Mesothelial cell of epicardium (in vitro differentiated cells): ENCODE measurements around the gene CCL14. TPM values are rescaled to one million over a fixed set of nuclear protein-coding genes. Genes with fewer than 3 reads are reported as not detected.

Source experiments
- DNase-seq, 2 experiments: peaks; one replicate each; pipeline ENCODE4 v3.0.0; 2021; ENCODE audit warnings: low spot score in 2 of 2; ENCODE audit not compliant: unreplicated experiment in 2 of 2
- H3K27ac Mint-ChIP-seq: 2 replicates; pipeline ENCODE4 v1.8.0; 2021; ENCODE audit warnings: mixed read lengths
- H3K27me3 Mint-ChIP-seq: 2 replicates; pipeline ENCODE4 v1.8.0; 2021; ENCODE audit warnings: low read depth, mixed read lengths
- H3K36me3 Mint-ChIP-seq: 2 replicates; pipeline ENCODE4 v1.8.0; 2021; ENCODE audit warnings: mixed read lengths
- H3K4me1 Mint-ChIP-seq: 2 replicates; pipeline ENCODE4 v1.8.0; 2021; ENCODE audit warnings: mixed read lengths
- H3K4me3 Mint-ChIP-seq: 2 replicates; pipeline ENCODE4 v1.8.0; 2021; ENCODE audit warnings: mild to moderate bottlenecking, moderate library complexity, mixed read lengths
- H3K9me3 Mint-ChIP-seq: 2 replicates; pipeline ENCODE4 v1.8.0; 2021; ENCODE audit warnings: mixed read lengths
- CTCF ChIP-seq: fragments of 200-600 bp; sonication (generic); IDR thresholded peaks from one replicate; pipeline ENCODE4 v1.5.0; 2021; ENCODE audit warnings: antibody characterized with exemption; ENCODE audit not compliant: unreplicated experiment
- total RNA-seq: library from RNA; stranded (reverse); gene quantifications from 3 replicates; pipeline ENCODE4 v1.2.1, GENCODE V29; 2021

Gene CCL14
- total RNA-seq, 1 donor from 2014 or later: not detected

GRCh38 chr17:35953720-35954119 is 32.8 kb downstream of the CCL14 start:
- DNase-seq: no peak
- H3K9me3 Mint-ChIP-seq: no peaks in the 10 kb centered on the region

GRCh38 chr17:35949401-35949800 is 37.1 kb downstream of the CCL14 start:
- Mint-ChIP-seq H3K4me3 (no peak overlapping the region), H3K27me3 (peaks cover 13% of the 10 kb centered on the region), H3K9me3 (no peaks in the 10 kb centered on the region), H3K4me1 (no peaks in the 10 kb centered on the region), H3K36me3 (no peaks in the 10 kb centered on the region), H3K27ac (no peak overlapping the region)
- DNase-seq: no peak
- TF ChIP-seq CTCF: no peak

More at GRCh38 chr17:35953720-35954119, 32.8 kb downstream of the CCL14 start:
- Mint-ChIP-seq H3K4me1 (no peaks in the 10 kb centered on the region), H3K36me3 (no peaks in the 10 kb centered on the region), H3K27me3 (peaks cover 33% of the 10 kb centered on the region), H3K4me3 (no peak overlapping the region), H3K27ac (no peak overlapping the region)
- TF ChIP-seq CTCF: no peak

- no peak overlapping the region for H3K4me3 Mint-ChIP-seq
- H3K9me3 Mint-ChIP-seq: no peaks in the 10 kb centered on the region
- H3K4me1 Mint-ChIP-seq: peaks cover 5% of the 10 kb centered on the region
- peaks cover 1% of the 10 kb centered on the region for H3K27me3 Mint-ChIP-seq
- TF ChIP-seq CTCF: no peak
- no peak for DNase-seq
- no peaks in the 10 kb centered on the region for H3K36me3 Mint-ChIP-seq
- H3K27ac Mint-ChIP-seq: no peak overlapping the region
These were observed 38.4 kb downstream of the CCL14 start for GRCh38 chr17:35948092-35948491.

GRCh38 chr17:35947156-35947585 is 39.4 kb downstream of the CCL14 start:
- no peaks in the 10 kb centered on the region for H3K9me3 Mint-ChIP-seq
- H3K36me3 Mint-ChIP-seq: no peaks in the 10 kb centered on the region
- no peak overlapping the region for H3K4me3 Mint-ChIP-seq
- peak; percentile 35 for TF ChIP-seq CTCF
- no peak overlapping the region for H3K27ac Mint-ChIP-seq
- peaks cover 15% of the 10 kb centered on the region for H3K4me1 Mint-ChIP-seq
- peak in 1 of 2 experiments; percentile 56 for DNase-seq
- no peaks in the 10 kb centered on the region for H3K27me3 Mint-ChIP-seq

- Mint-ChIP-seq H3K27ac (no peak overlapping the region), H3K4me1 (peaks cover 17% of the 10 kb centered on the region), H3K27me3 (no peaks in the 10 kb centered on the region), H3K4me3 (no peak overlapping the region), H3K9me3 (no peaks in the 10 kb centered on the region), H3K36me3 (no peaks in the 10 kb centered on the region)
- no peak for TF ChIP-seq CTCF
- no peak for DNase-seq
These were observed 42.4 kb downstream of the CCL14 start for GRCh38 chr17:35944151-35944550.

- H3K4me3 Mint-ChIP-seq: peak within 1 kb of the TSS; percentile 39
These were observed 43.0 kb downstream of the CCL14 start, which contains the start of gene LYZL6 for GRCh38 chr17:35943537-35943936. TSS of gene LYZL6 (minus strand) at chr17:35943713. CDS start at chr17:35939356, 4,357 bp downstream.

More at GRCh38 chr17:35943537-35943936, 43.0 kb downstream of the CCL14 start, which contains the start of gene LYZL6:
- Mint-ChIP-seq H3K36me3 (no peaks in the 10 kb centered on the region), H3K27ac (peak within 1 kb of the TSS; percentile 21), H3K27me3 (no peaks in the 10 kb centered on the region), H3K9me3 (no peaks in the 10 kb centered on the region), H3K4me1 (peaks cover 17% of the 10 kb centered on the region)
- TF ChIP-seq CTCF: no peak
- DNase-seq: no peak
